ENCODE measurements around the gene CCM2L.

- TF ChIP-seq ELK1 (IDR thresholded peaks at IDR 0.05; ENCODE audit: low read depth, low read length), result no peak
- TF ChIP-seq, protein P1, sequence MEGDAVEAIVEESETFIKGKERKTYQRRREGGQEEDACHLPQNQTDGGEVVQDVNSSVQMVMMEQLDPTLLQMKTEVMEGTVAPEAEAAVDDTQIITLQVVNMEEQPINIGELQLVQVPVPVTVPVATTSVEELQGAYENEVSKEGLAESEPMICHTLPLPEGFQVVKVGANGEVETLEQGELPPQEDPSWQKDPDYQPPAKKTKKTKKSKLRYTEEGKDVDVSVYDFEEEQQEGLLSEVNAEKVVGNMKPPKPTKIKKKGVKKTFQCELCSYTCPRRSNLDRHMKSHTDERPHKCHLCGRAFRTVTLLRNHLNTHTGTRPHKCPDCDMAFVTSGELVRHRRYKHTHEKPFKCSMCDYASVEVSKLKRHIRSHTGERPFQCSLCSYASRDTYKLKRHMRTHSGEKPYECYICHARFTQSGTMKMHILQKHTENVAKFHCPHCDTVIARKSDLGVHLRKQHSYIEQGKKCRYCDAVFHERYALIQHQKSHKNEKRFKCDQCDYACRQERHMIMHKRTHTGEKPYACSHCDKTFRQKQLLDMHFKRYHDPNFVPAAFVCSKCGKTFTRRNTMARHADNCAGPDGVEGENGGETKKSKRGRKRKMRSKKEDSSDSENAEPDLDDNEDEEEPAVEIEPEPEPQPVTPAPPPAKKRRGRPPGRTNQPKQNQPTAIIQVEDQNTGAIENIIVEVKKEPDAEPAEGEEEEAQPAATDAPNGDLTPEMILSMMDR (IDR thresholded peaks at IDR 0.05), result no peak
- no peak for TF ChIP-seq POLR2A (IDR thresholded peaks at IDR 0.05; ENCODE audit: low read length)
- TF ChIP-seq CEBPB (IDR thresholded peaks at IDR 0.05), result no peak
- TF ChIP-seq, protein P2, sequence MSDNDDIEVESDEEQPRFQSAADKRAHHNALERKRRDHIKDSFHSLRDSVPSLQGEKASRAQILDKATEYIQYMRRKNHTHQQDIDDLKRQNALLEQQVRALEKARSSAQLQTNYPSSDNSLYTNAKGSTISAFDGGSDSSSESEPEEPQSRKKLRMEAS (IDR thresholded peaks at IDR 0.05), result no peak
- TF ChIP-seq NPAS2 (CRISPR knock-in tag; IDR thresholded peaks at IDR 0.05; ENCODE audit: borderline replicate concordance), result no peak
- no peak for TF ChIP-seq RAD21 (conservative IDR thresholded peaks at IDR 0.05 in 1 of 2, IDR thresholded peaks at IDR 0.05 in 1 of 2)
- TF ChIP-seq, protein P3, sequence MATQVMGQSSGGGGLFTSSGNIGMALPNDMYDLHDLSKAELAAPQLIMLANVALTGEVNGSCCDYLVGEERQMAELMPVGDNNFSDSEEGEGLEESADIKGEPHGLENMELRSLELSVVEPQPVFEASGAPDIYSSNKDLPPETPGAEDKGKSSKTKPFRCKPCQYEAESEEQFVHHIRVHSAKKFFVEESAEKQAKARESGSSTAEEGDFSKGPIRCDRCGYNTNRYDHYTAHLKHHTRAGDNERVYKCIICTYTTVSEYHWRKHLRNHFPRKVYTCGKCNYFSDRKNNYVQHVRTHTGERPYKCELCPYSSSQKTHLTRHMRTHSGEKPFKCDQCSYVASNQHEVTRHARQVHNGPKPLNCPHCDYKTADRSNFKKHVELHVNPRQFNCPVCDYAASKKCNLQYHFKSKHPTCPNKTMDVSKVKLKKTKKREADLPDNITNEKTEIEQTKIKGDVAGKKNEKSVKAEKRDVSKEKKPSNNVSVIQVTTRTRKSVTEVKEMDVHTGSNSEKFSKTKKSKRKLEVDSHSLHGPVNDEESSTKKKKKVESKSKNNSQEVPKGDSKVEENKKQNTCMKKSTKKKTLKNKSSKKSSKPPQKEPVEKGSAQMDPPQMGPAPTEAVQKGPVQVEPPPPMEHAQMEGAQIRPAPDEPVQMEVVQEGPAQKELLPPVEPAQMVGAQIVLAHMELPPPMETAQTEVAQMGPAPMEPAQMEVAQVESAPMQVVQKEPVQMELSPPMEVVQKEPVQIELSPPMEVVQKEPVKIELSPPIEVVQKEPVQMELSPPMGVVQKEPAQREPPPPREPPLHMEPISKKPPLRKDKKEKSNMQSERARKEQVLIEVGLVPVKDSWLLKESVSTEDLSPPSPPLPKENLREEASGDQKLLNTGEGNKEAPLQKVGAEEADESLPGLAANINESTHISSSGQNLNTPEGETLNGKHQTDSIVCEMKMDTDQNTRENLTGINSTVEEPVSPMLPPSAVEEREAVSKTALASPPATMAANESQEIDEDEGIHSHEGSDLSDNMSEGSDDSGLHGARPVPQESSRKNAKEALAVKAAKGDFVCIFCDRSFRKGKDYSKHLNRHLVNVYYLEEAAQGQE (IDR thresholded peaks at IDR 0.05), result no peak
- TF ChIP-seq JUNB (IDR thresholded peaks at IDR 0.05), result no peak
- TF ChIP-seq CBX2 (IDR thresholded peaks at IDR 0.05; ENCODE audit: borderline replicate concordance, low read depth), result no peak
- TF ChIP-seq CHD2 (IDR thresholded peaks at IDR 0.05; ENCODE audit: low read length, partially characterized antibody), result no peak
Observed at GRCh38 chr20:32075534-32075933, 65.3 kb downstream of the CCM2L start.
